BE2C (cell line): Measurements from ENCODE around the gene TNFSF8.

Source experiments
- DNase-seq: peaks from one replicate; pipeline ENCODE4 v3.0.0-alpha.2; 2020
- H3K27me3 ChIP-seq: fragments of 250-450 bp; sonication (Bioruptor Pico); 2 replicates; pipeline ENCODE4 v1.5.1; 2020; ENCODE audit warnings: mild to moderate bottlenecking
- H3K36me3 ChIP-seq: fragments of 250-450 bp; sonication (Bioruptor Pico); 2 replicates; pipeline ENCODE4 v1.5.1; 2020; ENCODE audit warnings: mild to moderate bottlenecking
- H3K4me1 ChIP-seq: fragments of 250-450 bp; sonication (Bioruptor Pico); 2 replicates; pipeline ENCODE4 v1.5.1; 2020
- H3K4me3 ChIP-seq: 2 replicates; pipeline ENCODE4 v1.5.1; 2011; ENCODE audit warnings: low read depth, low read length
- H3K9me3 ChIP-seq: fragments of 250-450 bp; sonication (Bioruptor Pico); 2 replicates; pipeline ENCODE4 v1.5.1; 2020
- TF ChIP-seq, protein P1 (sequence below): IDR thresholded peaks from 2 replicates; pipeline ENCODE4 v1.5.1; 2012; ENCODE audit warnings: mild to moderate bottlenecking, low read depth, low read length

Gene TNFSF8

DNA sequence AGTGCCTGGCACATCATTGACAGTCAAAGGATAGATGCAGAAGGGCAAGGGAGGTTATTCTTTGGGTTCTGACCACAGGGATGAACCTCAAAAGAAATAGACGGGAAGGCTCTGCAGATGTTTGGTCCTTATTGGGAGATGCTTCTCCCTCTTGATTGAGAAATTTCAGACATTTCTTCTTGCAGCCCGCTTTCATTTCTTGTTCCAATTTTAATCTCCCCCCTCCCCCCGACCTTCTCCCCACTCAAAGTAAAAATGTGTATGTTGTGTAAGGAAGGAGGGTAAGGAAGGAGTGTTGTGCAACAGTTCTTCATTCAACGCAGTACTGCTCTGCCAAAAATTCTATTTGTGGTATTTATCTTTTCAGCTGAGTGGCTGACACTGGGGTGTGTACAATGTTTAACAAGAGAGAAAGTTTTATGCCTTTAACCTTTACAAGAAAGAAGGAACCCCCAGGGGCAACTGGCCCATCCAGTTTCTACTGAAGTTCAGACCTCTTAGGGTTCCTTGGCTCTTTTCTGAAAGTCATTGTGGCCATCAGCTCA lies 78.3 kb downstream of the TNFSF8 start:
- no peak for DNase-seq
- TF ChIP-seq, protein P1, sequence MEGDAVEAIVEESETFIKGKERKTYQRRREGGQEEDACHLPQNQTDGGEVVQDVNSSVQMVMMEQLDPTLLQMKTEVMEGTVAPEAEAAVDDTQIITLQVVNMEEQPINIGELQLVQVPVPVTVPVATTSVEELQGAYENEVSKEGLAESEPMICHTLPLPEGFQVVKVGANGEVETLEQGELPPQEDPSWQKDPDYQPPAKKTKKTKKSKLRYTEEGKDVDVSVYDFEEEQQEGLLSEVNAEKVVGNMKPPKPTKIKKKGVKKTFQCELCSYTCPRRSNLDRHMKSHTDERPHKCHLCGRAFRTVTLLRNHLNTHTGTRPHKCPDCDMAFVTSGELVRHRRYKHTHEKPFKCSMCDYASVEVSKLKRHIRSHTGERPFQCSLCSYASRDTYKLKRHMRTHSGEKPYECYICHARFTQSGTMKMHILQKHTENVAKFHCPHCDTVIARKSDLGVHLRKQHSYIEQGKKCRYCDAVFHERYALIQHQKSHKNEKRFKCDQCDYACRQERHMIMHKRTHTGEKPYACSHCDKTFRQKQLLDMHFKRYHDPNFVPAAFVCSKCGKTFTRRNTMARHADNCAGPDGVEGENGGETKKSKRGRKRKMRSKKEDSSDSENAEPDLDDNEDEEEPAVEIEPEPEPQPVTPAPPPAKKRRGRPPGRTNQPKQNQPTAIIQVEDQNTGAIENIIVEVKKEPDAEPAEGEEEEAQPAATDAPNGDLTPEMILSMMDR = no peak
- H3K36me3 ChIP-seq = no peaks in the 10 kb centered on the region

DNA sequence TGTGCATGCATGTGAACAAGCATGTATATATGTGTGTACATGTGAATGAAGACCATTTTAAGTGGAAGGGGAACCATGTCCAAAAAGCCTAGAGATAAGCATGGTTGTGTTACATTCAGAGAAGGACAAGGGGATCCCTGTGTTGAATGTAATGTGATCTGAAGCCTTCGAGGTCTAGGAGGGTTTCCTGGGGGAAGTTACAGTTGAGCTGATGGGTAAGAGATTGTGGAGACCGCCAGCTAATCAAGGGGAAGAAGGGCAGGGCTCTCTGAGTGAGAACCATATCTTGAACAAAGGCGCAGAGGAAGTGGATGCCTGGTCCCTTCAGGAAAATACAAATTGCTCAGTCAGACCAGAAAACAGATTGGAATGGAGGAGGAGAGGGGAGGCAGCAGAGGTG lies 79.1 kb downstream of the TNFSF8 start:
- Histone ChIP-seq H3K27me3 (no peaks in the 10 kb centered on the region), H3K9me3 (no peaks in the 10 kb centered on the region), H3K36me3 (no peaks in the 10 kb centered on the region), H3K4me1 (no peaks in the 10 kb centered on the region), H3K4me3 (no peak overlapping the region)
- TF ChIP-seq, protein P1 = no peak
- no peak for DNase-seq

More for the DNA sequence above, 78.3 kb downstream of the TNFSF8 start:
- Histone ChIP-seq H3K27me3 (no peaks in the 10 kb centered on the region), H3K4me1 (no peaks in the 10 kb centered on the region), H3K9me3 (no peaks in the 10 kb centered on the region), H3K4me3 (no peak overlapping the region)
